ENCODE measurements around the gene RGS7BP. TPM values are rescaled to one million over a fixed set of nuclear protein-coding genes. Genes with fewer than 3 reads are reported as not detected.
A peak's percentile ranks its signal among the peaks of the same experiment; 100 is the strongest.

Gene RGS7BP
- total RNA-seq, 1 experiment from 2014 or later = not detected

DNA sequence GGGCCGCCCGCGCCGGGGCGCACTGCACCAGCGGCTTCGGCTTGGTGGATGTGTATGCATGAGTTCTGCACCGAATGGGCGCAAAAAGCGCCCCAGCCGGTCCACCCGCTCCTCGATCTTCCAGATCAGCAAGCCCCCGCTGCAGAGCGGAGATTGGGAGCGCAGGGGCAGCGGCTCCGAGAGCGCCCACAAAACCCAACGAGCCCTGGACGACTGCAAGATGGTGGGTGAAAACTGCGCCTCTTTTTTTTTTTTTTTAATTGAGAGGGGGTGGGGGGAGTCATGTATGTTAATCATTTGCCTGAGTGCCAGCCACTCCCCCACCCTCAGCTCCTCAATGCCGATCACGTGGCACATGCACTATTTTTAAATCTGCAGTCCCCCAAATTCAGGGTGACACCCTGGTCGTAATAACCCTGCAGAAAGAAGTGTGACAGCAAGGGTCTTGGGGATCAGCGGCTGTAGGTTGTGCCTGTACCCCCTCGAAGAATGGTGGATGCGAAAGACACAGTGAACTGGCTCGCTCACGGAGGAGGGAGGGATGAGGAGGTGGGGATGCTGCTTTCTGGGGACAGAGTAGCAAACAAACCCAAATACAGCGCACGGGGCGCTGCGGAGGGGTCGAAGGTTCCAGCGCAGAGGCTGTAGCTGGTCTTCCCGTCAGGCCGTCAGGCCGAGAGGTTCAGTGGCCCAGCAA lies 900 bp downstream of the RGS7BP start:
- ChIA-PET POLR2A (no interaction called here), CTCF (interaction anchor here (0.8 kb wide), 1 partner anchor 278 kb away, joined by 5 read pairs; no protein-coding TSS in a partner anchor)
- H3K9me3 ChIP-seq (ENCODE audit: control insufficient read depth, insufficient read depth, low read depth, low read length) = no peaks in the 10 kb centered on the region
- H3K4me3 ChIP-seq (ENCODE audit: low read depth in 2 of 2, low read length in 2 of 2) = peak overlapping the region; percentile 25 to 46
- ATAC-seq = no peak
- H3K27me3 ChIP-seq (ENCODE audit: control insufficient read depth, insufficient read depth, low read length) = peaks cover 26% of the 10 kb centered on the region
- no peak for TF ChIP-seq SIN3A (IDR thresholded peaks at IDR 0.05; ENCODE audit: borderline replicate concordance, insufficient read depth, low read depth, low read length)
- peak; percentile 31 for TF ChIP-seq CTCF (IDR thresholded peaks at IDR 0.05)
- H3K36me3 ChIP-seq (ENCODE audit: control insufficient read depth, insufficient read depth, low read length) = no peaks in the 10 kb centered on the region
- intact Hi-C loops (cut with micrococcal nuclease; ENCODE audit: unreplicated experiment) (no loop called here), in situ Hi-C loops (cut with HindIII; ENCODE audit: low pct_unique_long_range_greater_than_20kb, low sequenced_read_pairs) (no loop called here)
- no peak for DNase-seq (ENCODE audit: low read depth, low spot score)
- H3K4me1 ChIP-seq (ENCODE audit: control insufficient read depth, insufficient read depth, low read length) = peaks cover 8% of the 10 kb centered on the region; the same call in 1 of the 2 replicates
- no peak overlapping the region for H3K27ac ChIP-seq (ENCODE audit: low read length)
- BruUV-seq (replicated peaks) = no TSS peak

GRCh38 chr5:64507264-64507605 lies 1.4 kb downstream of the RGS7BP start:
- ChIA-PET POLR2A (no interaction called here), CTCF (no interaction called here)
- BruUV-seq (replicated peaks) = no TSS peak
- Histone ChIP-seq H3K27ac (ENCODE audit: low read length) (no peak overlapping the region), H3K4me3 (ENCODE audit: low read depth in 2 of 2, low read length in 2 of 2) (no peak overlapping the region), H3K36me3 (ENCODE audit: control insufficient read depth, insufficient read depth, low read length) (no peaks in the 10 kb centered on the region), H3K4me1 (ENCODE audit: control insufficient read depth, insufficient read depth, low read length) (peaks cover 8% of the 10 kb centered on the region; the same call in 1 of the 2 replicates), H3K9me3 (ENCODE audit: control insufficient read depth, insufficient read depth, low read depth, low read length) (no peaks in the 10 kb centered on the region), H3K27me3 (ENCODE audit: control insufficient read depth, insufficient read depth, low read length) (peaks cover 26% of the 10 kb centered on the region)
- no peak for TF ChIP-seq SIN3A (IDR thresholded peaks at IDR 0.05; ENCODE audit: borderline replicate concordance, insufficient read depth, low read depth, low read length)
- TF ChIP-seq CTCF (IDR thresholded peaks at IDR 0.05) = no peak
- TF ChIP-seq, protein P1, sequence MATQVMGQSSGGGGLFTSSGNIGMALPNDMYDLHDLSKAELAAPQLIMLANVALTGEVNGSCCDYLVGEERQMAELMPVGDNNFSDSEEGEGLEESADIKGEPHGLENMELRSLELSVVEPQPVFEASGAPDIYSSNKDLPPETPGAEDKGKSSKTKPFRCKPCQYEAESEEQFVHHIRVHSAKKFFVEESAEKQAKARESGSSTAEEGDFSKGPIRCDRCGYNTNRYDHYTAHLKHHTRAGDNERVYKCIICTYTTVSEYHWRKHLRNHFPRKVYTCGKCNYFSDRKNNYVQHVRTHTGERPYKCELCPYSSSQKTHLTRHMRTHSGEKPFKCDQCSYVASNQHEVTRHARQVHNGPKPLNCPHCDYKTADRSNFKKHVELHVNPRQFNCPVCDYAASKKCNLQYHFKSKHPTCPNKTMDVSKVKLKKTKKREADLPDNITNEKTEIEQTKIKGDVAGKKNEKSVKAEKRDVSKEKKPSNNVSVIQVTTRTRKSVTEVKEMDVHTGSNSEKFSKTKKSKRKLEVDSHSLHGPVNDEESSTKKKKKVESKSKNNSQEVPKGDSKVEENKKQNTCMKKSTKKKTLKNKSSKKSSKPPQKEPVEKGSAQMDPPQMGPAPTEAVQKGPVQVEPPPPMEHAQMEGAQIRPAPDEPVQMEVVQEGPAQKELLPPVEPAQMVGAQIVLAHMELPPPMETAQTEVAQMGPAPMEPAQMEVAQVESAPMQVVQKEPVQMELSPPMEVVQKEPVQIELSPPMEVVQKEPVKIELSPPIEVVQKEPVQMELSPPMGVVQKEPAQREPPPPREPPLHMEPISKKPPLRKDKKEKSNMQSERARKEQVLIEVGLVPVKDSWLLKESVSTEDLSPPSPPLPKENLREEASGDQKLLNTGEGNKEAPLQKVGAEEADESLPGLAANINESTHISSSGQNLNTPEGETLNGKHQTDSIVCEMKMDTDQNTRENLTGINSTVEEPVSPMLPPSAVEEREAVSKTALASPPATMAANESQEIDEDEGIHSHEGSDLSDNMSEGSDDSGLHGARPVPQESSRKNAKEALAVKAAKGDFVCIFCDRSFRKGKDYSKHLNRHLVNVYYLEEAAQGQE (IDR thresholded peaks at IDR 0.05; ENCODE audit: insufficient read depth in 1 of 2, low read depth in 2 of 2, low read length in 1 of 2) = no peak
- no peak for TF ChIP-seq POLR2AphosphoS5 (IDR thresholded peaks at IDR 0.05; ENCODE audit: low read depth, low read length)
- no peak for TF ChIP-seq TCF7L2 (IDR thresholded peaks at IDR 0.05; ENCODE audit: low read depth, low read length)
- intact Hi-C loops (cut with micrococcal nuclease; ENCODE audit: unreplicated experiment) (no loop called here), in situ Hi-C loops (cut with HindIII; ENCODE audit: low pct_unique_long_range_greater_than_20kb, low sequenced_read_pairs) (no loop called here)
- ATAC-seq = no peak
- no peak for DNase-seq (ENCODE audit: low read depth, low spot score)

All from Panc1 (cell line).